ENCODE measurements around the gene COMT.
A peak's percentile ranks its signal among the peaks of the same experiment; 100 is the strongest.

COMT gene

DNA sequence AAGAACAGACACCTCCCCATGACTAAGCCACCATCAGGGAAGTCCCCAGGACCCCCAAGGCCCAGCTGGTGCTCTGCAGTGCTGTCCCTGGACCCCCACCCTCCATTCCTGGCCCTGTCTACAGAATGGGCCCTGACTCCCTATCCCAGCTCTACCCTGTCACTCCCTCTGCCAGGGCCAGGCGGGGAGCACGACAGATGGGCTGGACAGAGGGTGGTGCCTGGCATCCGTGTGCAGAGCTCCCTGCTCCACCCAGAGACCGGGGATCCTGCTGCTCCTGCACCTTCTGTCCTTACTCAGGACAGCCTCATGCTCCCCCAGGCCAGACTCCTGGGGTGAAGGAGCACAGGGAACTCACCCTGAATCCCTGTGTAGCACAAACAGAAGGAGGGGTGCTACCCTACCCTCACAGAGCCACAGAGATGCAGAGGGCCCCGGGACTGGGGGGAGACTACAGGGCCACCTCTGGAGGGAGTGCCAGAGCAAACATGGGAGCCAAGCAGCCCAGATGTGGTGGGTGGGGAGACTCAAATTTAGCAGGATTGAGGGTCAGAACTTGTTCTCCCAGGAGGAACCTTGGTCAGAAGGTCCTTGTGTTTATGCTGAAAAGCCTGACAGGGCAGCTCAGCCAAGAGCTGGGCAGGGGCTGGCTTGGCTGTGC is 73.1 kb downstream of the COMT start:
- no peak for DNase-seq

DNA sequence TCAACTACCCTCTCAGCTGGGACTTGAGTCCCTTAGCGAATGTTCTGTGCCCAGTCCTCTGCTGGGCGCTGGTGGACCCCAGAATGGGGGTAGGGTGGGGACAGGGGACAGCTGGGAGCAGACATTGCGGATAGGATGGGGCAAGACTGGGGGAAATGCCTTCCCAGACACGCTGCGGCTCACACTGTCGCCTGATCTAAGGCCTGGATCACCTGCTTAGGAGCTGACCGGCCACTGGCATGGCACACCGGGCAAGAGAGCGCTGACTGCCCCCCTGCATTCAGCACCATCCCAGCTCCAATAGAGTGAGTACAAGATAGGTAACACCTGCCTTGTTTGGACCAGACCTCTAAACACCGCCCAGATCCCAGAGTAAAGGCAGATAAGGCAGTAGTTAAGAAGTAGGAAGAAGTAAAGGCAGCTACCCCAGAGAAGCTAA is 73.6 kb downstream of the COMT start:
- no peak for DNase-seq

DNA sequence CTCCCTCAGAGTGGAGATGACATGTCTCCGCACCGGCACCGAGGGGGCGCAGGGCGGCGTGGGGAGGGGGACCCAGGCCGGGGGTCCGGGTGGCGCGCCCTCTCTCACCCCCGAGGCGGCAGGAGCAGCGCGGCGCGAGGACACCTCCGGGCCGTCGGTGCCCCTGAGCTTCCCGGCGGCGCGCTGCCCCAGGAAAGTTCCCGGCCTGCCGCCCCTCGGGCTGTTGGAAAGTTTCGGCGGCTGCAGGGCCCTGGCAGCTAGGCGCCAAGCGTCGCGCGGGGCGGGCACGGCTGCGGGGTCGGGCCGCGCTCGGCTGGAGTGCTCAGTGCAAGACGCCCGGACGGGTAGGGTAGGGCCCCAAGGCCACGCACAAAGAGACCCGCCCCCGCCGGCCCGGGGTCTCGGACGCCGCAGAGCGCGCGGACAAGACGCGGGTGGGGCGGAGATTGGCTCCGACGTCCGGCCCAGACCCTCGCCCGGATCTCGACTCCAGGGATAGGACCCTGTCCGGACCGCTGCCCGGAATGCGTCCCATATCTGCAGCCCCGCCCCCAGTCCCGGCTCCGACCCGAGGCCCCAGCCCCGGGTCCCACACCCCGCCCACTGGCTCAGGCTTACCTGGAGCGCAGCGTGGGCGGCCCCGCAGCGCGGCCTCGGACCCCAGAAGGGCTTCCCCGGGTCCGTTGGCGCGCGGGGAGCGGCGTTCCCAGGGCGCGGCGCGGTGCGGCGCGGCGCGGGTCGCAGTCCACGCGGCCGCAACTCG is 74.6 kb downstream of the COMT start:
- peak in 1 of 2 donors; percentile 10 for DNase-seq

DNA sequence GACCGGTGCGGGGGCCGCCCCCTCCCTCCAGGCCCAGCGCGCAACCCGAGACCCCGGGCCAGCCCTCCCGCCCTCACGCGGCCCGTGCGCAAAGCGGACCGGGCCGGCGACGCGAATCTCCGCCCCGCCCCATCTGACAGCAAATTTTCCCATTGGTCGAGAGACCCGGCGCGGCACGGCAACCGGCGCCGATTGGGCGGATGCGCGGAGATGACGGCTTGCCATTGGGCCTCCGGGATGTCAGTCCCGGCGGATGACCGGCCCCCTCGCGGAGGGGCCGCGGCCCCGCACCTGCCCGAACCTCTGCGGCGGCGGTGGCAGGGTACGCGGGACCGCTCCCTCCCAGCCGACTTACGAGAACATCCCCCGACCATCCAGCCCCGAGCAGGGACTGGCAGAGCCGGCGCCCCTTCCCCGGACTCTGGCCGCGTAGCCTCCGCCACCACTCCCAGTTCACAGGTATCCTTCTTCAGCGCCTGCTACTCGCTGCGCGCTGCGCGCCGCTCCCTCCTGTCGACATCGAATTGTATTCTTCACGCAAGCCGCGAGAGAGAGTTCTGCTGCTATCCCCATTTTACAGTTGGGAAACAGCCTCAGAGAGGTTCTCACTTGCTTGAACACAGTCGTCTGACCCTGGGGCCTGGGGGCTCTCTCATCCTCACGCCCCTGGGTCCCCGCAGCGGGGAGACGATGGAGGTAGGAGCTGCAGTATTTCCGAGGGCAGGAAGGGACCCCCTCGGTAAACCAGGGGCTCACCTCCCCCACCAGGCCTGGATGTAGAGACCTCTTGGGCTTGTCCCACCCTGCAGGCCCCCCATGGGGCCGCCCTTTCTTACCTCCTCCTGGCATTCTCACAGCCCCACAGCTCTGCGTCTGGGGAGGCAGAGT is 75.4 kb downstream of the COMT start, which contains the start of gene ARVCF:
Gene ARVCF (minus strand): TSS at position 90 of the 888 bp plus-strand sequence. CDS start 26,029 bp downstream, outside the sequence.
- peak; percentile 89 to 93 for DNase-seq

DNA sequence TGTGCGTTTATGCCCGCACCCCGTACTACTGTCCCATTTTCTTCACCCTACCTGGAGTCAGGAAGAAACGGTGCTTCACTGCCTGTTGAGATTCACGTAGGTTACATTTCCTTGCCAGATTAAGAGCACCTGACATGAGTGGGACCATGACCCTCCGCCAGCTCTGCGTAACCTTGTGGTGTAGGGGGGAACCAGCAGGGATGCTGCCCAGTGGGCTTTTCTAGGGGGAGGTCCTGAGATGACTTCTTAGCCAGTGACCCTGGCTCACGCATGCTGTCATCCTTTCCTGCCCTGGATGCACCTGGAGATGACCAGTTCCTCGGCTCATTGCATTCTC is 76.0 kb downstream of the COMT start:
- no peak for DNase-seq

DNA sequence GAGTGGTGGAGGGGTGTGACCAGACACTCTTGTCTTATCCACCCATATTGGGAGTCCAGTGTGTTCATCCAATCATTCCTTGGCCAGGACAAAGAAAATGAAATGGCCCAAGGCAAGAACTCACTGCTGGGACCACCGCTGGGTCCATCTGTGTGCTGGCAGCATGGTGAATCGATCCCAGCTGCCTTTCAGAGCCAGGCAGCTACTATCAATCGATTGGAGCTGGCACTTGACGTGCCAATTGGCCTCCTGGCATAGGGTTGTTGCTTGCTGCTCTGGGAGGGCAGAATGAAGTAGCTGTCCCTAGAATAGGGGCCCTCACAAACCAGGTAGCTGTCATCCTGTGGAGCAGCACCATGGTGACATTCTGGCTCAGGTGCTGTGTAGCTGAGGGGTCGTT is 76.4 kb downstream of the COMT start:
- no peak for DNase-seq
